Measurements from ENCODE around the gene ADGRD2. TPM values are rescaled to one million over a fixed set of nuclear protein-coding genes. Genes with fewer than 3 reads are reported as not detected.

The ADGRD2 gene
- polyA plus RNA-seq, 3 donors: not detected

DNA sequence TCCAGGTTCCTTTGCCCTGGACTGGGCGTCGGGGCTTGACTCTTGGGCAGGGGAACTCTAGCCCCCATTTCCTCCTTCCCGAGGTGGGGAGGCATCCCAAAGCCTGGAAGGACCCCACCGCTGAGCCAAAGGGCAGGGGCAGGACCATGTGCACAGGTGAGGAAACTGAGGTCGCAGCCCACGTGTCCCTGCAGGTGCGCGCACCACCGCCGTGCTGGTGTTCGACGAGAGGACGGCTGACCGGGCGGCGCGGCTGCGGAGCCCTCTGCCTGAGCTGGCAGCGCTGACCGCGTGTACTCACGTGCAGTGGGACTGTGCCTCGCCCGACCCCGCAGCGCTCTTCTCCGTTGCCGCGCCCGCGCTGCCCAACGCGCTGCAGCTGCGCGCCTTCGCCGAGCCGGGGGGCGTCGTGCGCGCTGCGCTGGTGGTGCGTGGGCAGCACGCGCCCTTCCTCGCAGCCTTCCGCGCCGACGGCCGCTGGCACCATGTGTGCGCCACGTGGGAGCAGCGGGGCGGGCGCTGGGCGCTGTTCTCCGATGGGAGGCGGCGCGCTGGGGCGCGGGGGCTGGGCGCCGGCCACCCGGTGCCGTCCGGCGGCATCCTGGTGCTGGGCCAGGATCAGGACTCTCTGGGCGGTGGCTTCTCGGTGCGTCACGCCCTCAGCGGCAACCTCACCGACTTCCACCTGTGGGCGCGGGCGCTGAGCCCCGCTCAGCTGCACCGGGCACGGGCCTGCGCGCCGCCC is 2.8 kb downstream of the ADGRD2 start:
- Histone ChIP-seq H3K36me3 (replicated peaks in 1 of 2; ENCODE audit: control insufficient read depth in 1 of 2, insufficient read depth in 2 of 2, low read length in 2 of 2) (no peaks in the 10 kb centered on the region), H3K4me2 (replicated peaks; ENCODE audit: extremely low read depth, low read length, poor library complexity, severe bottlenecking) (peak overlapping the region; percentile 54), H4K20me1 (ENCODE audit: insufficient read depth, low read length) (no peaks in the 10 kb centered on the region), H3K4me1 (ENCODE audit: control insufficient read depth in 1 of 2, insufficient read depth in 2 of 2, low read length in 2 of 2) (peaks cover 0 to 7% of the 10 kb centered on the region in 2 donors), H3K9ac (ENCODE audit: insufficient read depth, low read length, poor library complexity, severe bottlenecking) (no peak overlapping the region), H3K79me2 (ENCODE audit: insufficient read depth, low read length) (no peaks in the 10 kb centered on the region), H3K9me3 (replicated peaks in 1 of 2; ENCODE audit: control insufficient read depth in 1 of 2, insufficient read depth in 1 of 2, low read length in 2 of 2) (peaks cover 0 to 6% of the 10 kb centered on the region in 2 donors), H3K27me3 (ENCODE audit: control insufficient read depth in 2 of 2, insufficient read depth in 2 of 2, low read length in 2 of 2) (peaks cover 18 to 38% of the 10 kb centered on the region in 2 donors), H2AFZ (ENCODE audit: insufficient read depth, low read depth, low read length, poor library complexity, severe bottlenecking) (no peak overlapping the region), H3K27ac (ENCODE audit: low read depth in 1 of 2, low read length in 2 of 2) (no peak overlapping the region), H3K4me3 (replicated peaks in 1 of 3; ENCODE audit: low read depth in 2 of 3, low read length in 3 of 3) (peak overlapping the region in 1 of 3 experiments; percentile 46)
- Mint-ChIP-seq H3K4me3 (peak overlapping the region in 1 of 2 donors; percentile 72), H3K4me1 (peaks cover 7% of the 10 kb centered on the region), H3K27me3 (ENCODE audit: low read depth in 3 of 3) (peaks cover 35 to 58% (median 55%) of the 10 kb centered on the region in 3 donors), H3K36me3 (no peaks in the 10 kb centered on the region), H3K9me3 (peaks cover 0 to 10% (median 0%) of the 10 kb centered on the region in 7 donors), H3K27ac (no peak overlapping the region)
- no peak for DNase-seq
- 41% methylated on average over 85 of the region's 85 CpGs for WGBS (ENCODE audit: insufficient coverage)
- TF ChIP-seq, protein P1, sequence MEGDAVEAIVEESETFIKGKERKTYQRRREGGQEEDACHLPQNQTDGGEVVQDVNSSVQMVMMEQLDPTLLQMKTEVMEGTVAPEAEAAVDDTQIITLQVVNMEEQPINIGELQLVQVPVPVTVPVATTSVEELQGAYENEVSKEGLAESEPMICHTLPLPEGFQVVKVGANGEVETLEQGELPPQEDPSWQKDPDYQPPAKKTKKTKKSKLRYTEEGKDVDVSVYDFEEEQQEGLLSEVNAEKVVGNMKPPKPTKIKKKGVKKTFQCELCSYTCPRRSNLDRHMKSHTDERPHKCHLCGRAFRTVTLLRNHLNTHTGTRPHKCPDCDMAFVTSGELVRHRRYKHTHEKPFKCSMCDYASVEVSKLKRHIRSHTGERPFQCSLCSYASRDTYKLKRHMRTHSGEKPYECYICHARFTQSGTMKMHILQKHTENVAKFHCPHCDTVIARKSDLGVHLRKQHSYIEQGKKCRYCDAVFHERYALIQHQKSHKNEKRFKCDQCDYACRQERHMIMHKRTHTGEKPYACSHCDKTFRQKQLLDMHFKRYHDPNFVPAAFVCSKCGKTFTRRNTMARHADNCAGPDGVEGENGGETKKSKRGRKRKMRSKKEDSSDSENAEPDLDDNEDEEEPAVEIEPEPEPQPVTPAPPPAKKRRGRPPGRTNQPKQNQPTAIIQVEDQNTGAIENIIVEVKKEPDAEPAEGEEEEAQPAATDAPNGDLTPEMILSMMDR (IDR thresholded peaks at IDR 0.05): no peak
- intact Hi-C loops (cut with micrococcal nuclease): no loop called here

DNA sequence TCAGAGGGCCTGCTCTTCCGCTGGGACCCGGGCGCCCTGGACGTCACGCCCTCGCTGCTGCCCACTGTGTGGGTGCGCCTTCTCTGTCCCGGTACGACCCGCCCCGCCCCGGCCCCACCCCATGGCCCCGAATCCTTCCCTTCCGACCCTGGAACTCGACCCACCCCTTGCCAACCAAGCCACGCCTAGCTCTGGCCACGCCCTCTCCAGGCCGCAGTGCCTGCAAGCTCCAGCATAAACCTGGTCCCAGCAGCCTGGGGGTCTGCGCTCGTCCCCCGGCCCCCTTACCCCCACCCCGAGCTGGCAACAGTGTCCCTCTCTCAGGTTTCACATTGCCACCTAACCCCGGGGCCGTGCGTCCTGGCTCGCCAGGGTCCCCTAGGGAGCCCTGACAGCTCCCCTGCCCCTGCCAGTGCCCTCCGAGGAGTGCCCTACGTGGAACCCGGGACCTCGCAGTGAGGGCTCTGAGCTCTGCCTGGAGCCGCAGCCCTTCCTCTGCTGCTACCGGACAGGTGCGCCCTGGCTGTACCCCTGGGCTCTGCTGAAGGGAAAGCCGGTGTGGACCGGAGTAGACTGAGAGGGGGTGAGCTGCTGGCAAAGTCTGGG is 3.4 kb downstream of the ADGRD2 start:
- Mint-ChIP-seq H3K27ac (no peak overlapping the region), H3K27me3 (ENCODE audit: low read depth in 3 of 3) (peaks cover 37 to 58% (median 50%) of the 10 kb centered on the region in 3 donors), H3K9me3 (peaks cover 0 to 10% (median 0%) of the 10 kb centered on the region in 7 donors), H3K4me1 (peaks cover 7% of the 10 kb centered on the region), H3K4me3 (peak overlapping the region; percentile 34 to 59), H3K36me3 (no peaks in the 10 kb centered on the region)
- H3K4me2 ChIP-seq (replicated peaks; ENCODE audit: extremely low read depth, low read length, poor library complexity, severe bottlenecking): peak overlapping the region; percentile 54
- peaks cover 0 to 6% of the 10 kb centered on the region in 2 donors for H3K9me3 ChIP-seq (replicated peaks in 1 of 2; ENCODE audit: control insufficient read depth in 1 of 2, insufficient read depth in 1 of 2, low read length in 2 of 2)
- H3K9ac ChIP-seq (ENCODE audit: insufficient read depth, low read length, poor library complexity, severe bottlenecking): no peak overlapping the region
- no peak overlapping the region for H3K27ac ChIP-seq (ENCODE audit: low read depth in 1 of 2, low read length in 2 of 2)
- H3K79me2 ChIP-seq (ENCODE audit: insufficient read depth, low read length): no peaks in the 10 kb centered on the region
- no peaks in the 10 kb centered on the region for H3K36me3 ChIP-seq (replicated peaks in 1 of 2; ENCODE audit: control insufficient read depth in 1 of 2, insufficient read depth in 2 of 2, low read length in 2 of 2)
- intact Hi-C loops (cut with micrococcal nuclease): no loop called here
- 40% methylated on average over 27 of the region's 35 CpGs for WGBS (ENCODE audit: insufficient coverage)
- H3K27me3 ChIP-seq (ENCODE audit: control insufficient read depth in 2 of 2, insufficient read depth in 2 of 2, low read length in 2 of 2): peaks cover 18 to 38% of the 10 kb centered on the region in 2 donors
- TF ChIP-seq, protein P1 (IDR thresholded peaks at IDR 0.05): no peak
- no peak for DNase-seq
- H2AFZ ChIP-seq (ENCODE audit: insufficient read depth, low read depth, low read length, poor library complexity, severe bottlenecking): no peak overlapping the region
- H3K4me3 ChIP-seq (replicated peaks in 1 of 3; ENCODE audit: low read depth in 2 of 3, low read length in 3 of 3): peak overlapping the region in 1 of 3 experiments; percentile 46
- H3K4me1 ChIP-seq (ENCODE audit: control insufficient read depth in 1 of 2, insufficient read depth in 2 of 2, low read length in 2 of 2): peaks cover 0 to 7% of the 10 kb centered on the region in 2 donors
- H4K20me1 ChIP-seq (ENCODE audit: insufficient read depth, low read length): no peaks in the 10 kb centered on the region

Measured in CD14-positive monocyte (primary cell).